Measurements from ENCODE around the gene SLC22A2.

Gene SLC22A2

GRCh38 chr6:160273750-160274149, 15.1 kb upstream of the SLC22A2 start:
- DNase-seq (ENCODE audit: low spot score), result no peak

DNA sequence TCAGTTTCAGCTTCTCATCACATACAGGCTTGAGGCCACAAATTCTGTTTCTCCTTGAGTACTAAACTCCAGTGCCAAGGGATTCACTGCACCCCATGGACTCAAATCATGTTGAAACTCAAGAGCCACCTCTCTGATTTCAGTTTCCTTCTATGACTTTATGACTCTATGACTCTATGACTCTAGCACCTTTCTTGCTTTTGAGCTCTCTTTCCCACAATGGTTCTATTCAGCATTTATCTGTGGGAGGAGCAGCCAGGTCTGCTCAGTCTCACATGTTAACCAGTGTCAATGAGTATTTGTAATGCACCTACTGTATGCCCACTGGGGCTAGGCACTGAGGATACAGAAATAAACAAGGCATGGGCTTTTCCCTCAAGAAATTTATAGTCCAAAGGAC, 14.6 kb upstream of the SLC22A2 start:
- no peak for DNase-seq (ENCODE audit: low spot score)

GRCh38 chr6:160272707-160273106, 14.1 kb upstream of the SLC22A2 start:
- DNase-seq (ENCODE audit: low spot score), result no peak

GRCh38 chr6:160270347-160270746, 11.7 kb upstream of the SLC22A2 start:
- no peak for DNase-seq (ENCODE audit: low spot score)

DNA sequence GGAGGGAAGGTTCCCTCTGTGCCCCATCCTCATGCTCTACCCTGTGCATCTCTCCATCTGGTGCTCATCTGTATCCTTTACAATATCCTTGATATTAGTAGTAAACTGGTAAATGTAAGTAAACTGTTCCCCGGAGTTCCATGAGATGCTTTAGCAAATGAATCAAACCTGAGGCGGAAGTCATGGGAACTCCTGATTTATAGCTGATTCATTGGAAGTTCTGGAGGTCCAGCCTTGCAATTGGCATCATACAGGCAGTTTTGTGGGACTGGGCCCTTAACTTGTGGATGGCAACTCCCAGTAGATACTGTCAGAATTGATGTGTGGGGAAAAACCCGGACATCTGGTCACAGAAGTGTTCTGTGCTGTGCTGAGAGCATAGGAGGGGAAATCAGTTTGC, 11.2 kb upstream of the SLC22A2 start:
- no peak for DNase-seq (ENCODE audit: low spot score)

GRCh38 chr6:160269023-160269521, 10.5 kb upstream of the SLC22A2 start:
- DNase-seq (ENCODE audit: low spot score), result no peak

DNA sequence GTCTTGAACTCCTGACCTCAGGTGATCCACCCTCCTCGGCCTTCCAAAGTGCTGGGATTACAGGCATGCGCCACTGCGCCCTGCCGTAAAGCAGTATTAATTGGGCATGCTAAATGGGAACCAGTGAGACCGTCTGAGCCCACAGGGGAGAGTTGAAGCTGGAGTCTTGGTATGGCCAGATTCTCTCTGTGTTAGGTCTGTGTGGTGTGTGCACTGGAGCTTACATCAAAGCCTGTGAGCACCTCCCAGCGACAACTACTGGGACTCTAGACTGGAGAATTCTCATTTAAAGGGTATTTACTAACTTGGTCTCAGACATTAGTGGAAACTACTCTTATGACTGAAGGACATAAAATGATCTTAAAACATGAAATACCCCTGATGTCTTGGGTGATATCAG, 8.5 kb upstream of the SLC22A2 start:
- no peak for DNase-seq (ENCODE audit: low spot score)

DNA sequence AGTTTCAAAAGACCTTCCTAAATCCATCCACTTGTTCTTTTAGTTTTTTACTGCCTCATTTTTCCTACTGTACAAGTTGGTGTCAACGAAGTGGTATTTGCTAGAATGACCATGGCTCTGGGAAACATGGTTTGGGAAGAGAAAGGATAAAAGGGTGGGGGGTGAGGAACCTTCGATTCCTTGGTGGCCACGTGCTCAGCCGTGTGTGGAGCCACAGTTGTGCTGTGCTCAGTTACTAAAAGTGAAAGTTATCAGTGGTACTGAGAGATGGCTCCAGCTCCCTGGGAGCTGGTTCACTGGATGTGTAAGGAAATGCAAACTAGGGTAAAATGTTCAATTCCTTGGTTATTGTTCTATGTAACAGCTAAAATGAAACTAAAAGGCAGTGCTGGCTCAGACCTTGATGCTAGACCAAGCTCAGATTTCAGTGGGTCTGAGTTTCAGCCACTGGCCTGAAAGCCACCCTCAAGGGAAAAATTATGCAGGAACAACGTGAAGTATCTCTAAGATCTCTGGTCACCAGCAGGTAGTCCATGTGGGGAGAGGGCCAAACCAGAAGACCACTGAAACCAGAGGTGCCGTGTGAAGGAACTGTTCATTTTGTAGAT, 7.4 kb upstream of the SLC22A2 start:
- no peak for DNase-seq (ENCODE audit: low spot score)

- no peak for DNase-seq (ENCODE audit: low spot score)
Measured at GRCh38 chr6:160264061-160264612, 5.5 kb upstream of the SLC22A2 start.

DNA sequence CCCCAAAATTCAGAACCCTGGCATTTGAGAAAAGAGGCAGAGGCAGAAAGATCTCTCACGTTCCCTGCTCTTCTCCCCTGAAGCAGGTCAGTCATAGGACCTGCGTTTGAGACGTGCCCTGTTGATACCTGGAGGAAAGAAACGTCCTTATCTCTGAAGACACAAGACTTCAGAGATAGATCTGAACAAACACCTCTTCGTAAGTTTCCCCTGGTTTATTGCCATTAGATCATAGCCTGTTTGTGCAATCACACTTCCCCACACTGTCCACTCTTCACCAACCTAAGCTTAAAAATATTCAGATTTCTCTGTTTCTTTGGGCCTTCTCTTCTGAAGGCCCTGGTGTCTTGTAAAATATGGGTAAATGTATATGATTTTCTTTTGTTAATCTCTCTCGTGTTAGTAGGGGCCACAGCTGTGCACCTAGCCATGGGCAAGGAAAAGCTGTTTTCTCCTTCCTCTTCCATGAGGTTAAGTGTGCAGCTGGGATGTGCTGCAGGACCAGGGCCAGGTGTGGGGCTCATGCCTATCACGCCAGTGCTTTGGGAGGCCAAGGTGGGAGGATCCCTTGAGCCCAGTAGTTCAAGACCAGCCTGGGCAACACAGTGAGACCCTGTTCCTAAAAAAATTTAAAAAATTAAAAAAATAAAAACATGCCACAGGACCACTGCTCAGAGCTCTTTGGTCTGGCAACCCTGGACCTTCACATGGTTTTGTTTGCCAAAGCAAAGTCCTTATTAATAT, 4.7 kb upstream of the SLC22A2 start:
- no peak for DNase-seq (ENCODE audit: low spot score)

- no peak for DNase-seq (ENCODE audit: low spot score)
Measured at GRCh38 chr6:160261991-160262680, 3.5 kb upstream of the SLC22A2 start.

- no peak for DNase-seq (ENCODE audit: low spot score)
Measured at GRCh38 chr6:160260803-160261450, 2.3 kb upstream of the SLC22A2 start.

DNA sequence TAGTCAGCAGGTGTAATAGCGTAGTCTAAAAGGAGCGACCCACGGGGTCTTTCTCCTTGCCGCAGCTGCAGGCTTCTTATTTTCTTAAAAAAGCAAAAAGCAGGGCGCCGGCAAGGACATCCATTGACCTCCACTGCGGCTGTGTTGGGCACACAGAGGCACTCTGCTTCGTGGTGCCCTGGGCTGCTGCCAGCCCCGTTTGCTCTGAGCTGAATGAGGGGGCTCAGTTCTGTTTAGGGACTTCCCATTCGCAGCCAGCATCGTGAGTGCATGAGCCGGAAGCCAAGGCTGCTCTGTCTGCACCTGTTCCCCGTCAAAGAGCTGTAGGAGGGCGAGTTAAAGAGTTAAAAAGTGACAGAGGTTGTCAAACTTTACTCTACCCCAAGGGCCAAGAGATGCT, 1.7 kb upstream of the SLC22A2 start:
- DNase-seq (ENCODE audit: low spot score), result no peak

GRCh38 chr6:160259598-160259997, 977 bp upstream of the SLC22A2 start:
- no peak for DNase-seq (ENCODE audit: low spot score)

DNA sequence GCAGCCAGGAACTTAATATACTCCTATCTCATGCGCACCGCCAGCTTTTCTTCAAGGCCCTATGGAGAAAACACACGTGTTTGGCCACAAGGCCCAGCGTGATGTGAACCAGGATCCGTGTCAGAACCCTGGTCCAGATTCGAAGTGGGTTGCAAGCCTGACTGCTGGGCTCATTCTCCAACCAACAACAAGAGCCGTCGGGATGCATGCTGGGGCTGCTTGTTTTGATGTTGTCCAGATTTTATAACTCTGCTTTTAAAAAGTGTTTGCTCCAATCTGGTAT, 463 bp upstream of the SLC22A2 start:
- DNase-seq (ENCODE audit: low spot score), result no peak

GRCh38 chr6:160256445-160256844, 2.2 kb downstream of the SLC22A2 start:
- DNase-seq (ENCODE audit: low spot score), result no peak

DNA sequence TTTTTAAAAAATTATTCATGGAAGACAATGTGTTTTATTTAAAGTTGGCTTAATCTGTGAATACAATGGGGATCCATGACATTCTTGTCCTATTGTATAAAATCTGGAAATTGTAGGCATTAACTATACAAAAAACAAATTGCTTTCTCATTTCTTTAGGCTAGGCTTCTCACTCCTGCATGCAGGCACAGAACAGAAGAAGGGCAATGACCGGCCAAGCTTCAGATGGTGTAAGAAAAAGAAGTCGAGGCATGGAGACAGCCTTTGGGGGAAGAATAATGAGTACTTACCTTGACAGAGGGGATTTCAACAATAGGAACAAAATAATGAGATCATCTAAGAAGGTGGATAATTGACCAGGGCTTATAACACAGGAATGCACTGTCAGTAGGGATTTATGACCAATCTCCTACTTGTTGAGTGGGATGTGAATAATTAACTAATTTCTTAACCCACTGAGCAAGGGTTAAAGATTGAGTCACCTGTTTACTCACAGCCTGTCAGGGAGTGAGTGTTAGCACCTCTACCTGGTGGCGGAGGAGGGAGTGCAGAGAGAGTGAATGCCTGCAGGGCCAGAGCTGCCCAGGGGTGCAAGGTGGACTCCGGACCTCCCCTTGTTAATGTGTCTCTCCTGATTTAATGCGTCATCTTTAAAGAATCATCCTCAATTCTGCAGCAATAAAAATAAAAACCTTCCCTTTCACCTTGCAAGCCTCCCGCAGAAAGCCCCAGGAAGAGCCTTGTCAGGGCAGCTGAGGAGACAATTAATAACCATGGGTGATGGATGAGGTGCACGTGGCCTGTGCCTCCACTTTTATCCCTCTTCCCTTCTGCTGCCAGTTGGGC, 3.9 kb downstream of the SLC22A2 start:
- no peak for DNase-seq (ENCODE audit: low spot score)

GRCh38 chr6:160253714-160254113, 4.9 kb downstream of the SLC22A2 start:
- DNase-seq (ENCODE audit: low spot score), result no peak

GRCh38 chr6:160253292-160253691, 5.3 kb downstream of the SLC22A2 start:
- DNase-seq (ENCODE audit: low spot score), result no peak

GRCh38 chr6:160252073-160252813, 6.4 kb downstream of the SLC22A2 start:
- no peak for DNase-seq (ENCODE audit: low spot score)

DNA sequence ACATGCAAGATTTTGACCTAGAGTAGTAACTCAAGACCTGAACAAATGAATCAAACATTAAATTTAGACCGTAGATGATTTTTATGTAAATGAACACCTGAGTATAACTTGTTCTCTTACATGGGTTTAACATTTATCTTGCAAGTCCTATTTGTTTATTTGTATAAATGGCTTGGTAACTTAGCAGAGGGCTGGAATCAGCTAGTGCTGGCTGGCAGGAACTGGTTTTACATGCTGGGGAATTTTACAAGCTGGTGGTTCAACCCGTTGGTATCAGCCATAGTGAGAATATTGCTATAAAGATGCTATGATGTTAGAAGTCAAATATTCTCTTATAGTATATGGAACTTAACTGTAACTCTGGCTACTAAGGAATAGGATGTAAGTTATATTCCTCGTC, 8.9 kb downstream of the SLC22A2 start:
- DNase-seq (ENCODE audit: low spot score), result no peak

Data from D341Med (cell line).